GM21717 (cell line): Measurements from ENCODE around the gene ITPRID1.

Experiments used
- ATAC-seq: cut with Tn5 transposase; IDR thresholded peaks from one replicate; pipeline ENCODE4 v1.9.1; 2021; ENCODE audit warnings: mild to moderate bottlenecking, moderate library complexity; ENCODE audit not compliant: unreplicated experiment

ITPRID1 gene

GRCh38 chr7:31633467-31633866 is 119.6 kb downstream of the ITPRID1 start:
- ATAC-seq: no peak

- ATAC-seq: no peak
Measured at GRCh38 chr7:31633894-31634494, 120.1 kb downstream of the ITPRID1 start.

GRCh38 chr7:31640381-31640780 is 126.5 kb downstream of the ITPRID1 start:
- ATAC-seq: no peak

GRCh38 chr7:31642681-31643115 is 128.8 kb downstream of the ITPRID1 start:
- ATAC-seq: no peak

GRCh38 chr7:31646942-31647341 is 133.1 kb downstream of the ITPRID1 start:
- ATAC-seq: no peak

- no peak for ATAC-seq
Measured at GRCh38 chr7:31647511-31647910, 133.6 kb downstream of the ITPRID1 start.

GRCh38 chr7:31648288-31648687 is 134.4 kb downstream of the ITPRID1 start:
- no peak for ATAC-seq

- ATAC-seq: no peak
Measured at GRCh38 chr7:31648880-31649279, 135.0 kb downstream of the ITPRID1 start.

- no peak for ATAC-seq
Measured at GRCh38 chr7:31651234-31652062, 137.6 kb downstream of the ITPRID1 start.

GRCh38 chr7:31652063-31652326 is 138.1 kb downstream of the ITPRID1 start:
- no peak for ATAC-seq

GRCh38 chr7:31663072-31663471 is 149.2 kb downstream of the ITPRID1 start:
- ATAC-seq: no peak

- ATAC-seq: no peak
Measured at GRCh38 chr7:31664890-31665289, 151.0 kb downstream of the ITPRID1 start.

- ATAC-seq: no peak
Measured at GRCh38 chr7:31665546-31665945, 151.7 kb downstream of the ITPRID1 start.

- no peak for ATAC-seq
Measured at GRCh38 chr7:31669461-31669860, 155.6 kb downstream of the ITPRID1 start.

- no peak for ATAC-seq
Measured at GRCh38 chr7:31679574-31680305, 165.8 kb downstream of the ITPRID1 start.

- no peak for ATAC-seq
Measured at GRCh38 chr7:31683445-31684225, 169.7 kb downstream of the ITPRID1 start.

GRCh38 chr7:31687024-31687748 is 173.3 kb downstream of the ITPRID1 start, which contains the start of gene PPP1R17:
TSS of gene PPP1R17 (plus strand) at chr7:31687215. CDS start at chr7:31692442, 5,227 bp downstream.
- ATAC-seq: no peak

- peak; percentile 99 for ATAC-seq
Measured at GRCh38 chr7:31688372-31688771, 174.5 kb downstream of the ITPRID1 start.

GRCh38 chr7:31688996-31689395 is 175.1 kb downstream of the ITPRID1 start:
- ATAC-seq: no peak

GRCh38 chr7:31690935-31691334 is 177.0 kb downstream of the ITPRID1 start:
- no peak for ATAC-seq
